ENCODE measurements around the gene ACSF2. TPM values are rescaled to one million over a fixed set of nuclear protein-coding genes. Genes with fewer than 3 reads are reported as not detected.
"Not testable (repeated sequence)": the region's sequence is repeated elsewhere in the genome, so short reads cannot be mapped to it uniquely, and the experiment has no call there.

Gene ACSF2
- total RNA-seq, 1 donor from 2014 or later, result 25.0 TPM

GRCh38 chr17:50471009-50471905 lies 45.2 kb downstream of the ACSF2 start:
- intact Hi-C loops (cut with DNase I), result no loop called here
- no peak for DNase-seq
- no peak for ATAC-seq (ENCODE audit: poor library complexity)

- DNase-seq (no peak), ATAC-seq (ENCODE audit: poor library complexity) (no peak)
- intact Hi-C loops (cut with DNase I), result no loop called here
Measured at GRCh38 chr17:50472286-50472685, 46.3 kb downstream of the ACSF2 start.

- intact Hi-C loops (cut with DNase I); DNase-seq; ATAC-seq (ENCODE audit: poor library complexity): not testable (repeated sequence)
Measured at GRCh38 chr17:50472761-50473161, 46.7 kb downstream of the ACSF2 start.

- intact Hi-C loops (cut with DNase I), result no loop called here
- no peak for DNase-seq
- ATAC-seq (ENCODE audit: poor library complexity), result no peak
Measured at GRCh38 chr17:50473901-50474300, 47.9 kb downstream of the ACSF2 start.

GRCh38 chr17:50474523-50474922 lies 48.5 kb downstream of the ACSF2 start:
- intact Hi-C loops (cut with DNase I), result no loop called here
- no peak for DNase-seq
- ATAC-seq (ENCODE audit: poor library complexity), result no peak

GRCh38 chr17:50475362-50475761 lies 49.3 kb downstream of the ACSF2 start:
- intact Hi-C loops (cut with DNase I), result no loop called here
- no peak for ATAC-seq (ENCODE audit: poor library complexity)
- no peak for DNase-seq

- DNase-seq; intact Hi-C loops (cut with DNase I); ATAC-seq (ENCODE audit: poor library complexity): not testable (repeated sequence)
Measured at GRCh38 chr17:50475775-50476544, 49.9 kb downstream of the ACSF2 start.

- ATAC-seq (ENCODE audit: poor library complexity), result no peak
- no peak for DNase-seq
- intact Hi-C loops (cut with DNase I), result no loop called here
Measured at GRCh38 chr17:50476545-50477315, 50.7 kb downstream of the ACSF2 start.

- intact Hi-C loops (cut with DNase I), result no loop called here
- ATAC-seq (ENCODE audit: poor library complexity), result no peak
Measured at GRCh38 chr17:50477976-50478375, 52.0 kb downstream of the ACSF2 start.

GRCh38 chr17:50478391-50479381 lies 52.7 kb downstream of the ACSF2 start, which contains the start of gene RSAD1:
Gene RSAD1, plus strand, starts transcription at chr17:50478860. Its CDS starts 25 bp downstream, at chr17:50478885.
- intact Hi-C loops (cut with DNase I), result no loop called here
- ATAC-seq (ENCODE audit: poor library complexity), result peak; percentile 91
- peak; percentile 92 for DNase-seq

More at GRCh38 chr17:50477976-50478375, 52.0 kb downstream of the ACSF2 start:
- no peak for DNase-seq

- peak; percentile 63 for ATAC-seq (ENCODE audit: poor library complexity)
- intact Hi-C loops (cut with DNase I), result loop anchor here (5.0 kb wide), 2 partner anchors 68 to 143 kb away; partner anchors contain the start of gene SPATA20
- DNase-seq, result peak; percentile 85
Measured at GRCh38 chr17:50479522-50480141, 53.6 kb downstream of the ACSF2 start.

- intact Hi-C loops (cut with DNase I), result loop anchor here (5.0 kb wide), 2 partner anchors 67 to 142 kb away; partner anchors contain the start of gene SPATA20
- ATAC-seq (ENCODE audit: poor library complexity) (no peak), DNase-seq (no peak)
Measured at GRCh38 chr17:50480142-50480764, 54.2 kb downstream of the ACSF2 start.

- ATAC-seq (ENCODE audit: poor library complexity), result no peak
- intact Hi-C loops (cut with DNase I), result loop anchor here (5.0 kb wide), 2 partner anchors 66 to 141 kb away; partner anchors contain the start of gene SPATA20
- no peak for DNase-seq
Measured at GRCh38 chr17:50480854-50481490, 55.0 kb downstream of the ACSF2 start.

GRCh38 chr17:50481648-50482047 lies 55.6 kb downstream of the ACSF2 start:
- DNase-seq, result no peak
- ATAC-seq (ENCODE audit: poor library complexity), result no peak
- intact Hi-C loops (cut with DNase I), result loop anchor here (5.0 kb wide), 2 partner anchors 66 to 141 kb away; partner anchors contain the start of gene SPATA20

- intact Hi-C loops (cut with DNase I), result loop anchor here (5.0 kb wide), 2 partner anchors 65 to 140 kb away; partner anchors contain the start of gene SPATA20
- DNase-seq, result no peak
- no peak for ATAC-seq (ENCODE audit: poor library complexity)
Measured at GRCh38 chr17:50482110-50482509, 56.1 kb downstream of the ACSF2 start.

- peak; percentile 71 for ATAC-seq (ENCODE audit: poor library complexity)
- peak; percentile 96 for DNase-seq
- intact Hi-C loops (cut with DNase I), result loop anchor here (5.0 kb wide), 2 partner anchors 65 to 140 kb away; partner anchors contain the start of gene SPATA20
Measured at GRCh38 chr17:50482516-50482915, 56.5 kb downstream of the ACSF2 start.

All from Right ventricle myocardium superior (tissue), 1 donor.